T-helper 17 cell (primary cell): ENCODE results near the gene CAMK2B. TPM values are rescaled to one million over a fixed set of nuclear protein-coding genes. Genes with fewer than 3 reads are reported as not detected.

Source experiments
- ATAC-seq: fragments of 150-1000 bp; cut with Tn5 transposase; 2 replicates; pipeline ENCODE4 v1.10.0; 2021; ENCODE audit warnings: mild to moderate bottlenecking, moderate library complexity
- DNase-seq, 3 donors: peaks; one replicate each; pipeline versions ENCODE4 v3.0.0 to v3.0.0-alpha.2; 2020 to 2021
- H3K9me3 ChIP-seq: one replicate; pipeline ENCODE4 v1.7.0; 2013; ENCODE audit warnings: low read length, mild to moderate bottlenecking; ENCODE audit not compliant: control insufficient read depth, poor library complexity, severe bottlenecking
- H3K27ac Mint-ChIP-seq: one replicate; pipeline ENCODE4 v1.8.0; 2022; ENCODE audit warnings: mild to moderate bottlenecking, moderate library complexity, mixed read lengths
- H3K27me3 Mint-ChIP-seq: one replicate; pipeline ENCODE4 v1.8.0; 2022; ENCODE audit warnings: mixed read lengths
- H3K36me3 Mint-ChIP-seq: one replicate; pipeline ENCODE4 v1.8.0; 2022; ENCODE audit warnings: low read depth, mixed read lengths
- H3K4me1 Mint-ChIP-seq: one replicate; pipeline ENCODE4 v1.8.0; 2022; ENCODE audit warnings: mild to moderate bottlenecking, mixed read lengths
- H3K4me3 Mint-ChIP-seq: one replicate; pipeline ENCODE4 v1.8.0; 2022; ENCODE audit warnings: mild to moderate bottlenecking, moderate library complexity, mixed read lengths
- total RNA-seq, 4 donors: library from RNA in 2 of 4; stranded (reverse) in 2 of 4; gene quantifications; one replicate each; pipeline ENCODE4 v1.2.3 and lab custom pipeline; 2022 to 2026

Gene CAMK2B
- total RNA-seq, 2 donors from 2014 or later = 0.31 TPM; not detected in 1

GRCh38 chr7:44311561-44312495, 13.6 kb downstream of the CAMK2B start:
- ATAC-seq (no peak), DNase-seq (no peak)
- Mint-ChIP-seq H3K4me1 (no peaks in the 10 kb centered on the region), H3K27ac (no peak overlapping the region), H3K36me3 (no peaks in the 10 kb centered on the region), H3K27me3 (peaks cover 30% of the 10 kb centered on the region), H3K4me3 (no peak overlapping the region)
- H3K9me3 ChIP-seq = no peaks in the 10 kb centered on the region

- H3K27ac Mint-ChIP-seq = no peak overlapping the region
- no peaks in the 10 kb centered on the region for H3K9me3 ChIP-seq
- H3K4me1 Mint-ChIP-seq = no peaks in the 10 kb centered on the region
- H3K4me3 Mint-ChIP-seq = peak overlapping the region; percentile 10
- peaks cover 22% of the 10 kb centered on the region for H3K27me3 Mint-ChIP-seq
- H3K36me3 Mint-ChIP-seq = no peaks in the 10 kb centered on the region
- ATAC-seq = no peak
- DNase-seq = no peak
These were observed 15.1 kb downstream of the CAMK2B start for GRCh38 chr7:44310221-44310848.

- ATAC-seq = peak; percentile 66
These were observed 15.9 kb downstream of the CAMK2B start for GRCh38 chr7:44309271-44310091.

GRCh38 chr7:44308596-44309270, 16.7 kb downstream of the CAMK2B start:
- no peak for ATAC-seq
- peaks cover 17% of the 10 kb centered on the region for H3K27me3 Mint-ChIP-seq
- H3K4me1 Mint-ChIP-seq = no peaks in the 10 kb centered on the region
- H3K27ac Mint-ChIP-seq = no peak overlapping the region
- DNase-seq = no peak
- H3K4me3 Mint-ChIP-seq = no peak overlapping the region
- peaks cover 1% of the 10 kb centered on the region for H3K36me3 Mint-ChIP-seq
- H3K9me3 ChIP-seq = no peaks in the 10 kb centered on the region

More at GRCh38 chr7:44309271-44310091, 15.9 kb downstream of the CAMK2B start:
- peaks cover 19% of the 10 kb centered on the region for H3K27me3 Mint-ChIP-seq
- H3K4me1 Mint-ChIP-seq = no peaks in the 10 kb centered on the region
- H3K27ac Mint-ChIP-seq = no peak overlapping the region
- no peaks in the 10 kb centered on the region for H3K9me3 ChIP-seq
- no peaks in the 10 kb centered on the region for H3K36me3 Mint-ChIP-seq
- no peak for DNase-seq
- H3K4me3 Mint-ChIP-seq = peak overlapping the region; percentile 53

- Mint-ChIP-seq H3K4me3 (peak overlapping the region; percentile 15), H3K4me1 (no peaks in the 10 kb centered on the region), H3K36me3 (peaks cover 2% of the 10 kb centered on the region), H3K27me3 (peaks cover 20% of the 10 kb centered on the region), H3K27ac (no peak overlapping the region)
- H3K9me3 ChIP-seq = no peaks in the 10 kb centered on the region
- DNase-seq (no peak), ATAC-seq (no peak)
These were observed 17.3 kb downstream of the CAMK2B start for GRCh38 chr7:44307905-44308595.

GRCh38 chr7:44307301-44307900, 18.0 kb downstream of the CAMK2B start:
- Mint-ChIP-seq H3K36me3 (peaks cover 2% of the 10 kb centered on the region), H3K4me1 (no peaks in the 10 kb centered on the region), H3K27ac (no peak overlapping the region), H3K4me3 (no peak overlapping the region), H3K27me3 (peaks cover 19% of the 10 kb centered on the region)
- no peaks in the 10 kb centered on the region for H3K9me3 ChIP-seq
- DNase-seq (no peak), ATAC-seq (no peak)

GRCh38 chr7:44306606-44307005, 18.8 kb downstream of the CAMK2B start:
- H3K36me3 Mint-ChIP-seq = peaks cover 2% of the 10 kb centered on the region
- peaks cover 11% of the 10 kb centered on the region for H3K27me3 Mint-ChIP-seq
- no peaks in the 10 kb centered on the region for H3K4me1 Mint-ChIP-seq
- ATAC-seq = no peak
- H3K4me3 Mint-ChIP-seq = no peak overlapping the region
- no peak for DNase-seq
- no peaks in the 10 kb centered on the region for H3K9me3 ChIP-seq
- no peak overlapping the region for H3K27ac Mint-ChIP-seq

- ATAC-seq (no peak), DNase-seq (no peak)
- H3K27me3 Mint-ChIP-seq = peaks cover 11% of the 10 kb centered on the region
- H3K4me1 Mint-ChIP-seq = no peaks in the 10 kb centered on the region
- no peaks in the 10 kb centered on the region for H3K9me3 ChIP-seq
- no peak overlapping the region for H3K27ac Mint-ChIP-seq
- H3K36me3 Mint-ChIP-seq = peaks cover 2% of the 10 kb centered on the region
- H3K4me3 Mint-ChIP-seq = no peak overlapping the region
These were observed 19.6 kb downstream of the CAMK2B start for GRCh38 chr7:44305564-44306507.

- H3K4me1 Mint-ChIP-seq = no peaks in the 10 kb centered on the region
- no peaks in the 10 kb centered on the region for H3K9me3 ChIP-seq
- ATAC-seq (no peak), DNase-seq (no peak)
- H3K27me3 Mint-ChIP-seq = peaks cover 81% of the 10 kb centered on the region
- peaks cover 2% of the 10 kb centered on the region for H3K36me3 Mint-ChIP-seq
- no peak overlapping the region for H3K27ac Mint-ChIP-seq
- no peak overlapping the region for H3K4me3 Mint-ChIP-seq
These were observed 30.9 kb downstream of the CAMK2B start for GRCh38 chr7:44294325-44295069.

GRCh38 chr7:44293561-44294324, 31.7 kb downstream of the CAMK2B start:
- H3K27ac Mint-ChIP-seq = no peak overlapping the region
- H3K4me3 Mint-ChIP-seq = no peak overlapping the region
- no peaks in the 10 kb centered on the region for H3K4me1 Mint-ChIP-seq
- H3K36me3 Mint-ChIP-seq = peaks cover 2% of the 10 kb centered on the region
- ATAC-seq (no peak), DNase-seq (no peak)
- H3K9me3 ChIP-seq = no peaks in the 10 kb centered on the region
- H3K27me3 Mint-ChIP-seq = peaks cover 81% of the 10 kb centered on the region
